Right ventricle myocardium inferior (tissue), 1 donor: Measurements from ENCODE around the gene SDCBP2. TPM values are rescaled to one million over a fixed set of nuclear protein-coding genes. Genes with fewer than 3 reads are reported as not detected.

Source experiments
- ATAC-seq: fragments of 200-7000 bp; cut with Tn5 transposase; one replicate; pipeline ENCODE4 v1.9.1; 2020; ENCODE audit warnings: mild to moderate bottlenecking, moderate library complexity
- DNase-seq: peaks from one replicate; pipeline ENCODE4 v3.0.0; 2021; ENCODE audit errors: missing footprints
- intact Hi-C: fragments of 100-400 bp; cut with DNase I; formaldehyde crosslinking; loops from one replicate; pipeline ENCODE4 v1.11.0; 2022
- total RNA-seq: library from RNA; stranded (reverse); fragmentation: NEBNext Ultra II Directional; extraction: Animal tissue kit (Norgen Biotek cat#: 25700); gene quantifications from one replicate; pipeline ENCODE4 v1.2.1, GENCODE V29; 2021
- donor health status: DM: no; HTN: yes; CAD: no; lungs with severe emphysema.

SDCBP2 gene
- total RNA-seq, 1 donor from 2014 or later = 1.2 TPM

DNA sequence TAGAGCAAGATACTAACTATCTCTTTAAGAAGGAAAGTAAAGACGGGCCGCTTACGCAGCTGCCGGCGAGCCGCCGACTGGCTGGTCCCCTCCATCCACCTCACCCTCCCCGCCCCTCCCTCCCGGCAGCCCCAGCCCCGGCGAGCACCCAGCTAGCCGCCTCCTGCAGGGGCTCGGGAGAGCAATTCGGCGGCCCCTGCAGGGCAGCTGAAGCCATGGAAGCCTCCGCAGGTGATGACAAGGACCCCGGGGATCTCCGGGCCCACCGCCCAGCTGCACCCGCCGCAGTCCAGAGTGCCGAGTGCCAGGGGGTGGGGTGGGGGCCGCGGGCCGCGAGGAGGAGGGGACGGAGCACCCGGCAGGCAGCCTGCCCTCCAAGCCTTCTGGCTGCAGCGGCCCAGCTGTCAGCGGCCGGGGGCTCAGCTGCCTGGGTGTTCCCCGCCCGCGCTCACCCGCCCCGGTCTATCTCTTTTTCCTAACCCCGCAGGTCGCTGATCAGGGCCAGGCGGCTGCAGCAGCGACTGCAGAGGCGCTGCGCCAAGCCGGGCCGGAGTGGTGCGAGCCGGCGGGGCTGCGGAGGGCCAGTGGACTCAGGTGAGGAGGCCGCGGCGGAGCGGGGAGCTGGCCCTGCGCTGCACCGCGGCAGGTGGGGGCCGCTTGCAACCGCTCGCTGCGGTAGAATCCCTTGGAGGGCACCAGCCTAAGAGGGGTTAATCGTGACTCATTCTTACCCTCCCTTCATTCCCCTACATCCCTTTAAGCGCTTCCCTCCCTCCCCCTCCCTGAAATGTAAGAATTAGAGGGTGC, 62.6 kb downstream of the SDCBP2 start, which contains the start of gene SNPH:
SNPH (plus strand) TSS at position 128 of the 807 bp plus-strand sequence. CDS start 29,946 bp downstream, outside the sequence.
- peak; percentile 91 for ATAC-seq
- intact Hi-C loops = no loop called here
- DNase-seq = peak; percentile 89

GRCh38 chr20:1265916-1266166, 63.1 kb downstream of the SDCBP2 start:
- ATAC-seq = no peak
- DNase-seq = no peak
- intact Hi-C loops = no loop called here

DNA sequence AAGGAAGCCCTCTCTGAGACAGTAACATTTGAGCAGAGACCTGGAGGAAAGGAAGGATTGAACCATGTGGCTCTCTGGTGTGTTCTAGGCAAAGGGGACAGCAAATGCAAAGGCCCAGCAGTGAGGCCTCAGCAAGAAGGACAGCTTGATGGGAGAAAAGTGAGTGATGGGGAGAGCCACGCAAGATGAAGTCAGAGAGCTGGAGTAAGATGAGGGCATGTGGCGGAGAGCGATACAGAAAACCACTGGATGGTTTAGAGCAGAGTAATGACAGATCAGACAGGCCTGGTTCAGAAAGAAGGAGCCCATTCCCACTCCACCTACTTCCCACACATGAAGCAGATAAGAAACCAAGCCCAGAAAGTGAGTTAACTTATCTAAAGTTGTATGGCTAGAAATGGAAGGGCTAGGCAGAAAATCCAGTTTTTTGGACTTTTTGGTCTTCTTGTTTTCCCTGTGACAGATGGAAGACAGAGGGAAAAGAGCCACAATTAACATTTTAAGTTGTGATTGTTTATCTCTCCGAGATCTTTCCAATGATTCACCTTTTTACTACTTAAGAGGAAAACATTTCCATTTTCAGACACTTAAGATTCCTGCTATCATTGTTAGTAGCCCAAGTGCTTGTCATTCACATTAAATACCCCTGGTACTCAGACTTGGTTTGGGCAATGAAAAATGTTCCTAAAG, 63.6 kb downstream of the SDCBP2 start:
- intact Hi-C loops = no loop called here
- ATAC-seq (no peak), DNase-seq (no peak)

GRCh38 chr20:1264727-1265126, 64.2 kb downstream of the SDCBP2 start:
- intact Hi-C loops = no loop called here
- DNase-seq (no peak), ATAC-seq (no peak)

DNA sequence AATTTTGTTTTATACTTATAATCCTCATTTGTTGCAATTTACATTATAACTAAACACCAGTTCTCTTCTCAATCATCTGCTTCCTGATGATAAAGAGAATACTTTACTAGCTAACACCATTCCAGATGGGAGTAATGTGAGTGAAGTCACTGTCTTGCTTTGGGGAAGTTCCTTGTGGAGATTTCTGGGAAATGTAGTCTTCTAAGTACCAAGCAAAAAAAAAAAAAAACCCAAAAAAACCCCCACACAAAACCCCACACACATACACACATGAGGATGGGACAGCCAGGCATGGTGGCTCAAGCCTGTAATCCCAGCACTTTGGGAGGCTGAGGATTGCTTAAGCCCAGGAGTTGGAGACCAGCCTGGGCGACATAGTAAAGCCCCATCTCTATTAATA, 65.1 kb downstream of the SDCBP2 start:
- DNase-seq (no peak), ATAC-seq (no peak)
- intact Hi-C loops = no loop called here

Other genes with a start within 250 kb of the SDCBP2 start
- 132 TPM for gene PSMF1, start 210.5 kb downstream of the SDCBP2 start, total RNA-seq
- gene TMEM74B, start 144.2 kb downstream of the SDCBP2 start, total RNA-seq = 2.9 TPM
- 0.14 TPM for gene C20orf202, start 125.7 kb downstream of the SDCBP2 start, total RNA-seq
- gene RAD21L1, start 103.1 kb downstream of the SDCBP2 start, total RNA-seq = not detected
- 8.5 TPM for gene SNPH, start 62.8 kb downstream of the SDCBP2 start, total RNA-seq
- 143 TPM for gene FKBP1A, start 63.9 kb upstream of the SDCBP2 start, total RNA-seq
- 51.6 TPM for gene NSFL1C, start 137.7 kb upstream of the SDCBP2 start, total RNA-seq
- 4.0 TPM for gene SIRPB2, start 162.3 kb upstream of the SDCBP2 start, total RNA-seq
- gene SIRPD, start 228.6 kb upstream of the SDCBP2 start, total RNA-seq = not detected